IMR-90 (cell line): ENCODE results near the gene YBX2. TPM values are rescaled to one million over a fixed set of nuclear protein-coding genes. Genes with fewer than 3 reads are reported as not detected.

Experiments
- ATAC-seq: fragments of 200-7000 bp; cut with Tn5 transposase; 2 replicates; pipeline ENCODE4 v1.9.1; 2020; ENCODE audit warnings: low read depth, mild to moderate bottlenecking, moderate library complexity
- BruUV-seq: library from RNA; stranded (reverse); fragments of 400-500 nt; replicated peaks from 2 replicates; lab custom pipeline; 2021; lab: Mats Ljungman, UMichigan
- CTCF ChIA-PET: fragments of 300-600 bp; formaldehyde crosslinking; extraction: SDS; loops from one replicate; lab custom pipeline; 2021; ENCODE audit warnings: antibody characterized with exemption; lab: Yijun Ruan, JAX
- POLR2A ChIA-PET: fragments of 300-600 bp; sonication (Branson Sonifier 250); formaldehyde crosslinking; loops from one replicate; lab custom pipeline; 2022; ENCODE audit warnings: antibody characterized with exemption; ENCODE audit not compliant: unreplicated experiment; lab: Charles Lee
- DNase-seq: peaks from one replicate; pipeline ENCODE4 v3.0.0; 2013
- H2AFZ ChIP-seq: replicated peaks from 2 replicates; pipeline ENCODE3; 2013; ENCODE audit warnings: low read length, mild to moderate bottlenecking; ENCODE audit not compliant: poor library complexity
- H2AK5ac ChIP-seq: 2 replicates; pipeline ENCODE4 v1.6.1; 2013; ENCODE audit warnings: low read depth, low read length, inconsistent platforms
- H2AK9ac ChIP-seq: replicated peaks from 2 replicates; pipeline ENCODE3; 2013; ENCODE audit warnings: mild to moderate bottlenecking, low read depth, low read length, moderate library complexity; ENCODE audit not compliant: poor library complexity
- H2BK120ac ChIP-seq: 2 replicates; pipeline ENCODE4 v1.6.1; 2013; ENCODE audit warnings: low read depth, low read length, inconsistent platforms
- H2BK15ac ChIP-seq: 3 replicates; pipeline ENCODE4 v1.6.1; 2013; ENCODE audit warnings: low read depth, low read length, inconsistent platforms
- H2BK20ac ChIP-seq: 2 replicates; pipeline ENCODE4 v1.6.1; 2013; ENCODE audit warnings: low read depth, mild to moderate bottlenecking, inconsistent platforms, low read length, moderate library complexity
- H2BK5ac ChIP-seq: 2 replicates; pipeline ENCODE4 v1.6.1; 2013; ENCODE audit warnings: mild to moderate bottlenecking, low read depth, low read length, inconsistent platforms; ENCODE audit not compliant: poor library complexity, severe bottlenecking
- H3K14ac ChIP-seq: replicated peaks from 2 replicates; pipeline ENCODE4 v1.6.1; 2013; ENCODE audit warnings: low read depth, low read length, inconsistent platforms
- H3K18ac ChIP-seq: 2 replicates; pipeline ENCODE4 v1.6.1; 2013; ENCODE audit warnings: low read depth, low read length, control low read depth
- H3K23ac ChIP-seq: 2 replicates; pipeline ENCODE4 v1.6.1; 2013; ENCODE audit warnings: low read depth, low read length, inconsistent platforms
- H3K27ac ChIP-seq: 2 replicates; pipeline ENCODE4 v1.5.1; 2013; ENCODE audit warnings: mild to moderate bottlenecking, control low read depth, low read length; ENCODE audit not compliant: insufficient read depth
- H3K27me3 ChIP-seq: 2 replicates; pipeline ENCODE4 v1.6.1; 2013; ENCODE audit warnings: low read length; ENCODE audit not compliant: control insufficient read depth, insufficient read depth
- H3K36me3 ChIP-seq: 2 replicates; pipeline ENCODE4 v1.6.1; 2013; ENCODE audit warnings: low read length, mixed read lengths; ENCODE audit not compliant: control insufficient read depth, insufficient read depth
- H3K4ac ChIP-seq: 2 replicates; pipeline ENCODE4 v1.6.1; 2013; ENCODE audit warnings: low read depth, low read length, inconsistent platforms
- H3K4me1 ChIP-seq: 2 replicates; pipeline ENCODE4 v1.6.1; 2013; ENCODE audit warnings: low read length, mixed read lengths; ENCODE audit not compliant: control insufficient read depth, insufficient read depth
- H3K4me2 ChIP-seq: 2 replicates; pipeline ENCODE4 v1.6.1; 2013; ENCODE audit warnings: low read depth, mild to moderate bottlenecking, control low read depth, low read length, moderate library complexity
- H3K4me3 ChIP-seq: 2 replicates; pipeline ENCODE4 v1.5.1; 2013; ENCODE audit warnings: low read depth, mild to moderate bottlenecking, control low read depth, low read length, moderate library complexity; ENCODE audit not compliant: insufficient read depth
- H3K56ac ChIP-seq: 2 replicates; pipeline ENCODE4 v1.6.1; 2013; ENCODE audit warnings: low read length, inconsistent platforms; ENCODE audit not compliant: insufficient read depth; ENCODE audit errors: extremely low read depth
- H3K79me1 ChIP-seq, 2 experiments: 2 replicates each; pipeline ENCODE4 v1.6.1; 2013; ENCODE audit warnings: low read length in 2 of 2, inconsistent platforms in 1 of 2, low read depth in 1 of 2
- H3K9ac ChIP-seq: 2 replicates; pipeline ENCODE4 v1.6.1; 2013; ENCODE audit warnings: low read depth, low read length, control low read depth
- H3K9me1 ChIP-seq: 2 replicates; pipeline ENCODE4 v1.6.1; 2013; ENCODE audit warnings: low read length, inconsistent platforms; ENCODE audit not compliant: insufficient read depth
- H3K9me3 ChIP-seq: 2 replicates; pipeline ENCODE4 v1.6.1; 2013; ENCODE audit warnings: low read length; ENCODE audit not compliant: control insufficient read depth, insufficient read depth
- H4K20me1 ChIP-seq: 2 replicates; pipeline ENCODE4 v1.6.1; 2013; ENCODE audit warnings: low read length, inconsistent platforms; ENCODE audit not compliant: insufficient read depth
- H4K5ac ChIP-seq: 2 replicates; pipeline ENCODE4 v1.6.1; 2013; ENCODE audit warnings: mild to moderate bottlenecking, low read depth, low read length, control low read depth
- H4K8ac ChIP-seq, 2 experiments: 2 replicates each; pipeline ENCODE4 v1.6.1; 2013; ENCODE audit warnings: low read depth in 2 of 2, low read length in 2 of 2, control low read depth in 1 of 2, inconsistent platforms in 1 of 2
- H4K91ac ChIP-seq: 2 replicates; pipeline ENCODE4 v1.6.1; 2013; ENCODE audit warnings: low read depth, low read length, inconsistent platforms; ENCODE audit not compliant: insufficient read depth
- BHLHE40 ChIP-seq: fragments of 150-350 bp; IDR thresholded peaks from 2 replicates; pipeline ENCODE4 v1.6.1; 2016; ENCODE audit warnings: mild to moderate bottlenecking, low read depth, low read length
- CEBPB ChIP-seq: IDR thresholded peaks from 2 replicates; pipeline ENCODE4 v1.6.1; 2012; ENCODE audit warnings: low read depth, low read length, improper control_type of control experiment
- CTCF ChIP-seq: conservative IDR thresholded peaks from 2 replicates; pipeline ENCODE4 v1.5.1; 2012; ENCODE audit warnings: mild to moderate bottlenecking, low read depth, low read length, improper control_type of control experiment
- NFE2L2 ChIP-seq: fragments of 150-350 bp; IDR thresholded peaks from 2 replicates; pipeline ENCODE4 v1.6.1; 2016; ENCODE audit warnings: low read depth, mild to moderate bottlenecking, low read length
- RAD21 ChIP-seq: IDR thresholded peaks from 2 replicates; pipeline ENCODE4 v1.6.1; 2012; ENCODE audit warnings: low read length, improper control_type of control experiment
- WGBS, 2 experiments: methylation state at CpG; one replicate each; pipeline versions ENCODE4 v1.1.5 to v1.1.7; 2013; ENCODE audit warnings: missing lambda C conversion rate in 2 of 2; ENCODE audit not compliant: insufficient read length in 1 of 2; ENCODE audit errors: extremely low coverage in 2 of 2; 5-methylcytosine and 5-hydroxymethylcytosine counted together
- dilution Hi-C: fragments of 300-500 bp; cut with HindIII; formaldehyde crosslinking; loops from one replicate; pipeline ENCODE4 v1.14.3; 2018; ENCODE audit warnings: low sequenced_read_pairs; ENCODE audit not compliant: unreplicated experiment
- in situ Hi-C: fragments of 300-500 bp; cut with MboI; formaldehyde crosslinking; loops from 3 replicates; pipeline ENCODE4 v1.14.3; 2019; ENCODE audit warnings: low sequenced_read_pairs, inconsistent platforms, mixed read lengths
- intact Hi-C: fragments of 100-400 bp; cut with micrococcal nuclease; formaldehyde crosslinking; loops from 2 replicates; pipeline ENCODE4 v1.10.0; 2022
- microRNA-seq, 2 experiments: library from miRNA; stranded (forward) in 1 of 2; unstranded in 1 of 2; fragments of 10-50 nt in 1 of 2; fragments of <30 nt in 1 of 2; gene quantifications in 1 of 2; microRNA quantifications in 1 of 2; one replicate each; pipeline versions ENCODE3 to v1.1.0; 2013 to 2020; ENCODE audit not compliant: insufficient read depth in 1 of 2, insufficient read length in 1 of 2, unreplicated experiment in 1 of 2
- polyA plus RNA-seq, 3 experiments: library from polyadenylated mRNA; depleted of rRNA; stranded (reverse); fragments of >200 nt; gene quantifications; 2 replicates each; pipeline ENCODE4 v1.2.3, GENCODE V29; 2012; ENCODE audit warnings: low replicate concordance in 1 of 3
- small RNA-seq, 5 experiments: library from RNA; depleted of rRNA; stranded (forward); fragments of <200 nt; gene quantifications; one replicate each; pipeline ENCODE3, GENCODE V24; 2012
- total RNA-seq: library from RNA; depleted of rRNA; stranded (reverse); fragments of >200 nt; gene quantifications from 2 replicates; pipeline ENCODE4 v1.2.3, GENCODE V29; 2012; rRNA removed

The YBX2 gene
- total and polyA plus RNA-seq, 2 of the 4 experiments (the other 2 are of a cell fraction), result 0.17 TPM; not detected in 1

GRCh38 chr17:7238420-7239090 lies 55.9 kb downstream of the YBX2 start:
- no peak for DNase-seq
- intact Hi-C loops, result loop anchor here (5.0 kb wide), 1 partner anchor 59 kb away; no protein-coding TSS in a partner anchor
- Histone ChIP-seq H3K4ac (peak overlapping the region; percentile 89), H2BK15ac (no peak overlapping the region), H3K79me1 (peaks cover 19 to 69% of the 10 kb centered on the region in 2 experiments), H3K4me2 (peak overlapping the region; percentile 22; the same call in 1 of the 2 replicates), H2AK5ac (peak overlapping the region; percentile 84), H4K91ac (peak overlapping the region; percentile 75), H3K18ac (peak overlapping the region; percentile 51), H3K36me3 (peaks cover 36% of the 10 kb centered on the region), H3K9me3 (no peaks in the 10 kb centered on the region), H4K20me1 (peaks cover 35% of the 10 kb centered on the region), H3K27ac (peak overlapping the region; percentile 97), H2BK120ac (peak overlapping the region; percentile 50; the same call in 1 of the 2 replicates), H3K9me1 (peaks cover 2% of the 10 kb centered on the region; the same call in 1 of the 2 replicates), H2BK5ac (peak overlapping the region; percentile 91), H3K9ac (peak overlapping the region; percentile 97), H3K4me3 (peak overlapping the region; percentile 98), H2BK20ac (no peak overlapping the region), H3K23ac (peak overlapping the region; percentile 94), H3K4me1 (peaks cover 14% of the 10 kb centered on the region), H4K8ac (peak overlapping the region; percentile 60 to 73; a peak in 3 of 4 replicates), H3K56ac (peak overlapping the region; percentile 85), H3K14ac (peak overlapping the region; percentile 95), H2AFZ (peak overlapping the region; percentile 54), H3K27me3 (no peaks in the 10 kb centered on the region), H2AK9ac (peak overlapping the region; percentile 100), H4K5ac (peak overlapping the region; percentile 55)
- no peak for ATAC-seq
- no TSS peak for BruUV-seq
- dilution Hi-C loops, result no loop called here
- POLR2A ChIA-PET, result no interaction called here
- in situ Hi-C loops, result loop anchor here (25.0 kb wide), 1 partner anchor 924 kb away; the partner anchor contains the start of genes PER1 and VAMP2
- WGBS, 2 experiments, result 0% methylated on average over 14 of the region's 39 CpGs; no CpG with 5 or more reads in 1 of the 2 experiments
- CTCF ChIA-PET, result no interaction called here
- TF ChIP-seq RAD21, result no peak
- TF ChIP-seq CEBPB, result no peak
- TF ChIP-seq NFE2L2, result no peak
- TF ChIP-seq CTCF, result no peak
- TF ChIP-seq BHLHE40, result no peak

Small RNA genes lying within 50 kb of the gene (microRNA-seq; reads per million reads assigned to microRNA genes)
- gene AC026954.2 (ENCODE audit: insufficient read depth, insufficient read length) (not detected), gene RF00019 (ENCODE audit: insufficient read depth, insufficient read length) (not detected)

Small RNA genes lying within 50 kb of the gene (small RNA-seq; reads per million reads assigned to genes)
- gene AC026954.2, result 0 to 0.46 (median 0) reads per million in 5 experiments
- gene RF00019, result 0 reads per million in 5 experiments

Other genes with a start within 250 kb of the YBX2 start
Only the 30 nearest of the 31 such genes appear.
- not detected in 2 replicates for gene ASGR2, start 179.8 kb downstream of the YBX2 start, total RNA-seq
- not detected in 2 replicates for gene ASGR2, start 179.8 kb downstream of the YBX2 start, polyA plus RNA-seq (2012; rRNA removed)
- gene ASGR1, start 115.3 kb downstream of the YBX2 start, total RNA-seq, result 1.3 and 1.9 TPM in 2 replicates
- gene ASGR1, start 115.3 kb downstream of the YBX2 start, polyA plus RNA-seq (2012; rRNA removed), result 3.8 and 4.2 TPM in 2 replicates
- gene DLG4, start 74.8 kb downstream of the YBX2 start, total RNA-seq, result 8.1 and 8.2 TPM in 2 replicates
- gene DLG4, start 74.8 kb downstream of the YBX2 start, polyA plus RNA-seq (2012; rRNA removed), result 28.5 and 30.5 TPM in 2 replicates
- gene ACADVL, start 74.7 kb downstream of the YBX2 start, total RNA-seq, result 129 and 139 TPM in 2 replicates
- 752 and 844 TPM in 2 replicates for gene ACADVL, start 74.7 kb downstream of the YBX2 start, polyA plus RNA-seq (2012; rRNA removed)
- gene DVL2, start 60.1 kb downstream of the YBX2 start, total RNA-seq, result 20.3 and 21.3 TPM in 2 replicates
- 10.5 and 11.8 TPM in 2 replicates for gene DVL2, start 60.1 kb downstream of the YBX2 start, polyA plus RNA-seq (2012; rRNA removed)
- gene PHF23, start 55.2 kb downstream of the YBX2 start, total RNA-seq, result 44.8 and 45.5 TPM in 2 replicates
- 54.4 and 58.5 TPM in 2 replicates for gene PHF23, start 55.2 kb downstream of the YBX2 start, polyA plus RNA-seq (2012; rRNA removed)
- 70.8 and 77.8 TPM in 2 replicates for gene GABARAP, start 52.2 kb downstream of the YBX2 start, total RNA-seq
- 702 and 780 TPM in 2 replicates for gene GABARAP, start 52.2 kb downstream of the YBX2 start, polyA plus RNA-seq (2012; rRNA removed)
- gene CTDNEP1, start 42.9 kb downstream of the YBX2 start, total RNA-seq, result 18.3 and 23.8 TPM in 2 replicates
- 132 TPM in 2 replicates for gene CTDNEP1, start 42.9 kb downstream of the YBX2 start, polyA plus RNA-seq (2012; rRNA removed)
- 46.6 and 48.0 TPM in 2 replicates for gene ELP5, start 42.4 kb downstream of the YBX2 start, total RNA-seq
- 38.6 and 39.3 TPM in 2 replicates for gene ELP5, start 42.4 kb downstream of the YBX2 start, polyA plus RNA-seq (2012; rRNA removed)
- gene CLDN7, start 32.2 kb downstream of the YBX2 start, total RNA-seq, result 0.56 and 1.4 TPM in 2 replicates
- 1.4 and 2.8 TPM in 2 replicates for gene CLDN7, start 32.2 kb downstream of the YBX2 start, polyA plus RNA-seq (2012; rRNA removed)
- gene SLC2A4, start 12.9 kb downstream of the YBX2 start, total RNA-seq, result under 0.01 TPM in 1 of 2 replicates, not detected in the other
- 0.07 TPM in 2 replicates for gene SLC2A4, start 12.9 kb downstream of the YBX2 start, polyA plus RNA-seq (2012; rRNA removed)
- gene EIF5A, start 13.0 kb upstream of the YBX2 start, total RNA-seq, result 718 and 883 TPM in 2 replicates
- gene EIF5A, start 13.0 kb upstream of the YBX2 start, polyA plus RNA-seq (2012; rRNA removed), result 660 and 782 TPM in 2 replicates
- gene GPS2, start 20.7 kb upstream of the YBX2 start, total RNA-seq, result 36.2 and 37.5 TPM in 2 replicates
- 47.5 and 50.9 TPM in 2 replicates for gene GPS2, start 20.7 kb upstream of the YBX2 start, polyA plus RNA-seq (2012; rRNA removed)
- 8.4 and 9.2 TPM in 2 replicates for gene NEURL4, start 34.7 kb upstream of the YBX2 start, total RNA-seq
- gene NEURL4, start 34.7 kb upstream of the YBX2 start, polyA plus RNA-seq (2012; rRNA removed), result 23.3 and 26.3 TPM in 2 replicates
- gene ACAP1, start 41.9 kb upstream of the YBX2 start, total RNA-seq, result under 0.01 and 0.83 TPM in 2 replicates
- 2.1 and 2.3 TPM in 2 replicates for gene ACAP1, start 41.9 kb upstream of the YBX2 start, polyA plus RNA-seq (2012; rRNA removed)
- gene KCTD11, start 57.5 kb upstream of the YBX2 start, total RNA-seq, result 10.6 and 10.8 TPM in 2 replicates
- gene KCTD11, start 57.5 kb upstream of the YBX2 start, polyA plus RNA-seq (2012; rRNA removed), result 14.4 and 16.4 TPM in 2 replicates
- not detected in 2 replicates for gene TMEM95, start 60.5 kb upstream of the YBX2 start, total RNA-seq
- not detected in 2 replicates for gene TMEM95, start 60.5 kb upstream of the YBX2 start, polyA plus RNA-seq (2012; rRNA removed)
- under 0.01 and 0.54 TPM in 2 replicates for gene TNK1, start 86.5 kb upstream of the YBX2 start, total RNA-seq
- 0.44 and 0.55 TPM in 2 replicates for gene TNK1, start 86.5 kb upstream of the YBX2 start, polyA plus RNA-seq (2012; rRNA removed)
- 6.1 and 6.4 TPM in 2 replicates for gene PLSCR3, start 99.9 kb upstream of the YBX2 start, total RNA-seq
- 116 and 131 TPM in 2 replicates for gene PLSCR3, start 99.9 kb upstream of the YBX2 start, polyA plus RNA-seq (2012; rRNA removed)
- 35.3 and 38.4 TPM in 2 replicates for gene TMEM256, start 109.5 kb upstream of the YBX2 start, total RNA-seq
- gene TMEM256, start 109.5 kb upstream of the YBX2 start, polyA plus RNA-seq (2012; rRNA removed), result 174 and 252 TPM in 2 replicates
- 1.7 and 1.8 TPM in 2 replicates for gene NLGN2, start 113.2 kb upstream of the YBX2 start, total RNA-seq
- gene NLGN2, start 113.2 kb upstream of the YBX2 start, polyA plus RNA-seq (2012; rRNA removed), result 36.7 and 38.1 TPM in 2 replicates
- gene SPEM1, start 125.7 kb upstream of the YBX2 start, total RNA-seq, result not detected in 2 replicates
- gene SPEM1, start 125.7 kb upstream of the YBX2 start, polyA plus RNA-seq (2012; rRNA removed), result not detected in 2 replicates
- gene SPEM2, start 131.0 kb upstream of the YBX2 start, total RNA-seq, result not detected in 2 replicates
- gene SPEM2, start 131.0 kb upstream of the YBX2 start, polyA plus RNA-seq (2012; rRNA removed), result not detected in 2 replicates
- gene SPEM3, start 134.2 kb upstream of the YBX2 start, total RNA-seq, result not detected in 2 replicates
- not detected in 2 replicates for gene SPEM3, start 134.2 kb upstream of the YBX2 start, polyA plus RNA-seq (2012; rRNA removed)
- gene TMEM102, start 140.8 kb upstream of the YBX2 start, total RNA-seq, result 1.1 and 1.4 TPM in 2 replicates
- 2.2 and 2.3 TPM in 2 replicates for gene TMEM102, start 140.8 kb upstream of the YBX2 start, polyA plus RNA-seq (2012; rRNA removed)
- gene FGF11, start 144.9 kb upstream of the YBX2 start, total RNA-seq, result 0.18 and 0.28 TPM in 2 replicates
- gene FGF11, start 144.9 kb upstream of the YBX2 start, polyA plus RNA-seq (2012; rRNA removed), result 0.99 and 1.1 TPM in 2 replicates
- gene CHRNB1, start 150.4 kb upstream of the YBX2 start, total RNA-seq, result 4.2 and 4.3 TPM in 2 replicates
- 6.0 and 6.4 TPM in 2 replicates for gene CHRNB1, start 150.4 kb upstream of the YBX2 start, polyA plus RNA-seq (2012; rRNA removed)
- 6.3 and 8.3 TPM in 2 replicates for gene ZBTB4, start 185.0 kb upstream of the YBX2 start, total RNA-seq
- gene ZBTB4, start 185.0 kb upstream of the YBX2 start, polyA plus RNA-seq (2012; rRNA removed), result 20.1 and 20.3 TPM in 2 replicates
- gene SLC35G6, start 186.8 kb upstream of the YBX2 start, total RNA-seq, result not detected in 2 replicates
- gene SLC35G6, start 186.8 kb upstream of the YBX2 start, polyA plus RNA-seq (2012; rRNA removed), result not detected in 2 replicates
- 56.4 and 56.6 TPM in 2 replicates for gene POLR2A, start 189.7 kb upstream of the YBX2 start, total RNA-seq
- gene POLR2A, start 189.7 kb upstream of the YBX2 start, polyA plus RNA-seq (2012; rRNA removed), result 38.4 and 54.0 TPM in 2 replicates